ENCODE results near the gene GAL3ST2. TPM values are rescaled to one million over a fixed set of nuclear protein-coding genes. Genes with fewer than 3 reads are reported as not detected.
"Not testable (repeated sequence)": the region's sequence is repeated elsewhere in the genome, so short reads cannot be mapped to it uniquely, and the experiment has no call there.

Gene GAL3ST2
- total and polyA plus RNA-seq, 7 donors = 0.14 to 0.16 TPM; not detected in 5

DNA sequence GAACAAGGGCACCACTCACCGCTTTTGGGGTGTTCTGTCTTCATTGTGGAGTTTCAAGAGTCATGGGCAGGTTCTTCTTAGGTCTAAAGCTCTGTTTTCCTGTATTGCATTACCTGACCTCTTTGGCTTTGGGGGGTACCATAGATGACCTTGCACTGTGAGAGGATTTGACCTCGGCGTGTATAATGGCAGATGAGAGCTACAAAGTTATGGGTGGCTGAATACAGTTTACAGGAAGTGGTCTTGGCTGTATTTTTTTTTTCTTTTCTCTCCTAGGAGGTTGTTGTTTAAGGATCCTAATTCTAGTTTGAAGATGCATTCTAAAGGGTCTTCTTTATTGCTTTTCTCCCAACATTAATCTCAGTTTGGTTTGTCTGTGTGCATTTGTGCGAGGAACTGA lies 11.5 kb downstream of the GAL3ST2 start:
- Histone ChIP-seq H3K4me3 (no peak overlapping the region), H3K27me3 (ENCODE audit: insufficient read depth in 3 of 3, low read length in 2 of 3) (no peaks in the 10 kb centered on the region), H3K27ac (no peak overlapping the region), H3K4me1 (no peaks in the 10 kb centered on the region), H3K9me3 (no peaks in the 10 kb centered on the region), H3K36me3 (ENCODE audit: insufficient read depth in 1 of 2, low read depth in 1 of 2) (no peaks in the 10 kb centered on the region)
- ATAC-seq = no peak
- intact Hi-C loops (cut with DNase I) = no loop called here
- TF ChIP-seq CTCF (IDR thresholded peaks at IDR 0.05) = no peak
- 88 to 89% (median 88%) methylated on average over 4 of the region's 4 CpGs for WGBS, 3 donors
- no peak for DNase-seq

DNA sequence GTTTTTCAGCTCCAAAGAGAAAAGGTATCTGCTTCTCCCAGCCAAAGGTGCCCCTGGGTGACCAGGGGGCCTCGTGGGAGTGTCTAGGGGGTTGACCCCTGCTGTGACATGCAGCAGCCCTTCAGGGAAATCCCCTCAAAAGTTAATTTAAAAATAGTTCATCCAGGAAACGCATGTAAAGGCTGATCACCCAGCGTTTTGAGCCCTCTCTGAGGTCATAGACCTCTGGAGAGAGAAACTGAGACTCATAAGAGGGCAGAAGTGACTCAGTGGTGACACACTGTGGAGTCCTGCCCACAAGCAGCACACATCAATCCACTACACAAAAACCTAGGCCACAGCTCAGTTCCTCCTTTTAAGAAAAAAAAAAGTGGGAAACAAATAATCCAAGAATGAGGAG lies 11.9 kb downstream of the GAL3ST2 start:
- ATAC-seq (no peak), DNase-seq (no peak)
- Histone ChIP-seq H3K27ac (no peak overlapping the region), H3K36me3 (ENCODE audit: insufficient read depth in 1 of 2, low read depth in 1 of 2) (no peaks in the 10 kb centered on the region), H3K27me3 (ENCODE audit: insufficient read depth in 3 of 3, low read length in 2 of 3) (no peaks in the 10 kb centered on the region), H3K4me3 (no peak overlapping the region), H3K9me3 (no peaks in the 10 kb centered on the region), H3K4me1 (no peaks in the 10 kb centered on the region)
- WGBS, 3 donors = 40 to 50% (median 45%) methylated on average over 3 of the region's 3 CpGs
- intact Hi-C loops (cut with DNase I) = no loop called here
- TF ChIP-seq CTCF (IDR thresholded peaks at IDR 0.05) = no peak

- H3K27ac ChIP-seq; H3K4me1 ChIP-seq; DNase-seq; H3K27me3 ChIP-seq (ENCODE audit: insufficient read depth in 3 of 3, low read length in 2 of 3); H3K9me3 ChIP-seq; H3K36me3 ChIP-seq (ENCODE audit: insufficient read depth in 1 of 2, low read depth in 1 of 2); ATAC-seq; intact Hi-C loops (cut with DNase I); H3K4me3 ChIP-seq: not testable (repeated sequence)
- 41 to 52% (median 47%) methylated on average over 3 of the region's 3 CpGs for WGBS, 3 donors
Measured at GRCh38 chr2:241791385-241791784, 14.8 kb downstream of the GAL3ST2 start.

DNA sequence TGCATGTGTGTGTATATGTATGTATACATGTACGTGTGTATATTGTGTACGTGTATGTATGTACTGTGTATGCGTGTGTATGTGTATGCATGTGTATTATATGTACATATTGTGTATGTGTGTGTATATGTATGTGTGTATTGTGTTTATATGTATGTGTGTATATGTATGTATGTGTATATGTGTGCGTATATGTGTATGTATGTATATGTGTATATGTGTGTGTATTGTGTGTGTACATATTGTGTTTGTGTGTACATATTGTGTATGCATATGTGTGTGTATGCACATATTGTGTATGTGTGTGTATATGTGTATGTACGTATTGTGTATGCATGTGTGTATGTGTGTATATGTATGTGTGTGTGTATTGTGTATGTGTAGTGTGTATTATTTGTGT lies 16.8 kb downstream of the GAL3ST2 start:
- no peak for TF ChIP-seq CTCF (IDR thresholded peaks at IDR 0.05)
- intact Hi-C loops (cut with DNase I) = no loop called here
- 92 to 95% (median 93%) methylated on average over 5 of the region's 5 CpGs for WGBS, 3 donors
- DNase-seq (no peak), ATAC-seq (no peak)
- H3K36me3 ChIP-seq (ENCODE audit: insufficient read depth in 1 of 2, low read depth in 1 of 2) = no peaks in the 10 kb centered on the region
- no peak overlapping the region for H3K27ac ChIP-seq
- no peaks in the 10 kb centered on the region for H3K27me3 ChIP-seq (ENCODE audit: insufficient read depth in 3 of 3, low read length in 2 of 3)
- no peaks in the 10 kb centered on the region for H3K9me3 ChIP-seq
- no peaks in the 10 kb centered on the region for H3K4me1 ChIP-seq
- no peak overlapping the region for H3K4me3 ChIP-seq

GRCh38 chr2:241794250-241794823 lies 17.7 kb downstream of the GAL3ST2 start:
- WGBS, 3 donors = 80 to 87% (median 81%) methylated on average over 10 of the region's 10 CpGs
- H3K36me3 ChIP-seq (ENCODE audit: insufficient read depth in 1 of 2, low read depth in 1 of 2) = no peaks in the 10 kb centered on the region
- intact Hi-C loops (cut with DNase I) = no loop called here
- DNase-seq (peak in 1 of 2 donors; percentile 6), ATAC-seq (no peak)
- no peak overlapping the region for H3K4me3 ChIP-seq
- H3K9me3 ChIP-seq = no peaks in the 10 kb centered on the region
- TF ChIP-seq CTCF (IDR thresholded peaks at IDR 0.05) = no peak
- no peaks in the 10 kb centered on the region for H3K27me3 ChIP-seq (ENCODE audit: insufficient read depth in 3 of 3, low read length in 2 of 3)
- no peak overlapping the region for H3K27ac ChIP-seq
- H3K4me1 ChIP-seq = no peaks in the 10 kb centered on the region

Data from psoas muscle (tissue), 8 donors.